ENCODE results near the gene HFM1. TPM values are rescaled to one million over a fixed set of nuclear protein-coding genes. Genes with fewer than 3 reads are reported as not detected.

Gene HFM1
- polyA plus RNA-seq, 1 of the 3 experiments (the other 2 are of a cell fraction), result 0.10 TPM

DNA sequence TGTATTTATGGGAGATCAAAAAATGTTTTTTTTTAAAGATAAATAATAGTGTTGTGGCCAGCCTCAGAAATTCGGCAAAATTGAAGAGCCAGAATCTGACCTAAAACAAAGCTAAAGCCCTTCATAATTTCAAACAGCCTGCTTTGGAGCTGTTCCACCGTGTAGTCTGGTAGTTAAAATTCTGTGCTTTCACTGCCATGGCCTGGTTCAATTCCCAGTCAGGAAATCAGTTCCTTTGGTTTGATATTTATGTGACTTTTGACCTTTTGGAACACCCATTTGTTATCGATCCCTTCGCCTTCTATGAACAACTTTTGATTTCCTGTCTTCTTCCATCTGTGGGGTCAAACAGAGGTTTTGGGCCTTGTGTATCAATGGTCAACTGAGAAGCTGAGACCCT is 179.8 kb downstream of the HFM1 start:
- Histone ChIP-seq H3K27me3 (ENCODE audit: insufficient read depth) (no peaks in the 10 kb centered on the region), H3K36me3 (replicated peaks in 1 of 2; ENCODE audit: control insufficient read depth in 1 of 2, insufficient read depth in 2 of 2, low read length in 1 of 2) (no peaks in the 10 kb centered on the region), H3F3A (replicated peaks; ENCODE audit: insufficient read depth) (no peaks in the 10 kb centered on the region), H3K9me2 (no peaks in the 10 kb centered on the region), H3K4me3 (ENCODE audit: low read depth in 2 of 2, low read length in 1 of 2) (no peak overlapping the region), H3K27ac (ENCODE audit: low read depth in 2 of 2, low read length in 1 of 2) (no peak overlapping the region), H4K20me1 (ENCODE audit: insufficient read depth) (no peaks in the 10 kb centered on the region), H3K9me3 (no peaks in the 10 kb centered on the region), H3K4me2 (no peak overlapping the region), H3K79me2 (ENCODE audit: insufficient read depth) (no peaks in the 10 kb centered on the region), H3K9ac (no peak overlapping the region), H3K4me1 (ENCODE audit: control insufficient read depth in 1 of 2, insufficient read depth in 2 of 2, low read depth in 1 of 2, low read length in 1 of 2) (no peaks in the 10 kb centered on the region), H2AFZ (ENCODE audit: low read depth) (no peak overlapping the region)
- CTCF ChIA-PET, result no interaction called here
- no peak for DNase-seq
- TF ChIP-seq RXRA (IDR thresholded peaks at IDR 0.05; ENCODE audit: borderline replicate concordance, low read depth) (no peak), RFX5 (IDR thresholded peaks at IDR 0.05; ENCODE audit: low read length) (no peak), JUND (IDR thresholded peaks at IDR 0.05) (no peak), RAD21 (IDR thresholded peaks at IDR 0.05; ENCODE audit: low read length) (no peak), GATA2 (CRISPR knock-in tag; IDR thresholded peaks at IDR 0.05) (no peak), REST (IDR thresholded peaks at IDR 0.05; ENCODE audit: low read depth, low read length) (no peak)
- TF ChIP-seq, protein P1, sequence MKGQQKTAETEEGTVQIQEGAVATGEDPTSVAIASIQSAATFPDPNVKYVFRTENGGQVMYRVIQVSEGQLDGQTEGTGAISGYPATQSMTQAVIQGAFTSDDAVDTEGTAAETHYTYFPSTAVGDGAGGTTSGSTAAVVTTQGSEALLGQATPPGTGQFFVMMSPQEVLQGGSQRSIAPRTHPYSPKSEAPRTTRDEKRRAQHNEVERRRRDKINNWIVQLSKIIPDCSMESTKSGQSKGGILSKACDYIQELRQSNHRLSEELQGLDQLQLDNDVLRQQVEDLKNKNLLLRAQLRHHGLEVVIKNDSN (IDR thresholded peaks at IDR 0.05; ENCODE audit: borderline replicate concordance, low read depth), result no peak
- POLR2A ChIA-PET, result no interaction called here
- 59% methylated on average over 4 of the region's 4 CpGs for WGBS (ENCODE audit: low lambda C conversion rate)

DNA sequence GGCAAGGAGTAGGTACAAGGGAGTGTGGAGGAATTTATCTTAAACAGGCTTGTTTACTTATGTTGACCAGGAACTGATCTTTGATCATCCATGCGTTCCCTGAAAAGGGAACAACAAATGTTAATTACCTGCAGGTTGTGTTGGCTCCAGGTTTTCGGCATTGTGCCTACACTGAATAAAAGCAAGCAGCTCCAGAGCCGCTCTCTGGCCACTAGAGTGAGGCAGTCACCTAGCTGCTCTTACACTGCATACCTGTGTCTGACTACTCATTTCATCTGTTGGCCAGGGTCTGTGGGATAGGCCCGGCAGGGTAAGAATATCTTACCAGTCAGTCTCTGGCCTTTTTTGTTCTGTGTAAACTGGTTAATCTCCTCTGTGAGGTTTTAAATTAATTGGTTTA is 183.6 kb downstream of the HFM1 start:
- no peak for DNase-seq
- ChIA-PET CTCF (interaction anchor here (1.2 to 1.8 kb wide), 2 partner anchors 24 to 55 kb away, joined by 3 to 8 read pairs; no protein-coding TSS in a partner anchor), POLR2A (no interaction called here)
- H4K20me1 ChIP-seq (ENCODE audit: insufficient read depth), result no peaks in the 10 kb centered on the region
- H3K9me2 ChIP-seq, result no peaks in the 10 kb centered on the region
- whole genome bisulfite sequencing (ENCODE audit: low lambda C conversion rate), result 5% methylated on average over 4 of the region's 4 CpGs
- H3K27ac ChIP-seq (ENCODE audit: low read depth in 2 of 2, low read length in 1 of 2), result no peak overlapping the region
- H3K4me3 ChIP-seq (ENCODE audit: low read depth in 2 of 2, low read length in 1 of 2), result no peak overlapping the region
- H2AFZ ChIP-seq (ENCODE audit: low read depth), result no peak overlapping the region
- no peaks in the 10 kb centered on the region for H3F3A ChIP-seq (replicated peaks; ENCODE audit: insufficient read depth)
- H3K4me2 ChIP-seq, result no peak overlapping the region
- no peaks in the 10 kb centered on the region for H3K9me3 ChIP-seq
- H3K79me2 ChIP-seq (ENCODE audit: insufficient read depth), result no peaks in the 10 kb centered on the region
- no peaks in the 10 kb centered on the region for H3K36me3 ChIP-seq (replicated peaks in 1 of 2; ENCODE audit: control insufficient read depth in 1 of 2, insufficient read depth in 2 of 2, low read length in 1 of 2)
- H3K27me3 ChIP-seq (ENCODE audit: insufficient read depth), result no peaks in the 10 kb centered on the region
- H3K9ac ChIP-seq, result no peak overlapping the region
- H3K4me1 ChIP-seq (ENCODE audit: control insufficient read depth in 1 of 2, insufficient read depth in 2 of 2, low read depth in 1 of 2, low read length in 1 of 2), result no peaks in the 10 kb centered on the region
- TF ChIP-seq FOSL2 (IDR thresholded peaks at IDR 0.05; ENCODE audit: borderline replicate concordance, low read depth), result no peak
- no peak for TF ChIP-seq EZH2phosphoT487 (IDR thresholded peaks at IDR 0.05; ENCODE audit: borderline replicate concordance, low read depth)
- no peak for TF ChIP-seq MXI1 (IDR thresholded peaks at IDR 0.05; ENCODE audit: low read depth, low read length)
- no peak for TF ChIP-seq NFIC (IDR thresholded peaks at IDR 0.05; ENCODE audit: borderline replicate concordance)
- no peak for TF ChIP-seq ELF1 (IDR thresholded peaks at IDR 0.05)
- no peak for TF ChIP-seq CTCF (IDR thresholded peaks at IDR 0.05)
- TF ChIP-seq MAX (IDR thresholded peaks at IDR 0.05; ENCODE audit: low read depth), result no peak
- TF ChIP-seq TCF12 (IDR thresholded peaks at IDR 0.05), result no peak
- TF ChIP-seq FOXJ3 (CRISPR knock-in tag; IDR thresholded peaks at IDR 0.05), result no peak
- TF ChIP-seq, protein P2, sequence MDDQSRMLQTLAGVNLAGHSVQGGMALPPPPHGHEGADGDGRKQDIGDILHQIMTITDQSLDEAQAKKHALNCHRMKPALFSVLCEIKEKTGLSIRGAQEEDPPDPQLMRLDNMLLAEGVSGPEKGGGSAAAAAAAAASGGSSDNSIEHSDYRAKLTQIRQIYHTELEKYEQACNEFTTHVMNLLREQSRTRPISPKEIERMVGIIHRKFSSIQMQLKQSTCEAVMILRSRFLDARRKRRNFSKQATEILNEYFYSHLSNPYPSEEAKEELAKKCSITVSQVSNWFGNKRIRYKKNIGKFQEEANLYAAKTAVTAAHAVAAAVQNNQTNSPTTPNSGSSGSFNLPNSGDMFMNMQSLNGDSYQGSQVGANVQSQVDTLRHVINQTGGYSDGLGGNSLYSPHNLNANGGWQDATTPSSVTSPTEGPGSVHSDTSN (IDR thresholded peaks at IDR 0.05), result no peak
- no peak for TF ChIP-seq TAF1 (IDR thresholded peaks at IDR 0.05; ENCODE audit: borderline replicate concordance, low read depth, low read length)
- no peak for TF ChIP-seq REST (IDR thresholded peaks at IDR 0.05; ENCODE audit: low read depth, low read length)
